NCI-H2107 (cell line): ENCODE measurements around the gene MGMT.

Experiments used
- DNase-seq: peaks from one replicate; lab custom pipeline; 2025; lab: John Stamatoyannopoulos, UW

The MGMT gene

GRCh38 chr10:129761981-129762956 is 295.2 kb downstream of the MGMT start:
- DNase-seq, result no peak

DNA sequence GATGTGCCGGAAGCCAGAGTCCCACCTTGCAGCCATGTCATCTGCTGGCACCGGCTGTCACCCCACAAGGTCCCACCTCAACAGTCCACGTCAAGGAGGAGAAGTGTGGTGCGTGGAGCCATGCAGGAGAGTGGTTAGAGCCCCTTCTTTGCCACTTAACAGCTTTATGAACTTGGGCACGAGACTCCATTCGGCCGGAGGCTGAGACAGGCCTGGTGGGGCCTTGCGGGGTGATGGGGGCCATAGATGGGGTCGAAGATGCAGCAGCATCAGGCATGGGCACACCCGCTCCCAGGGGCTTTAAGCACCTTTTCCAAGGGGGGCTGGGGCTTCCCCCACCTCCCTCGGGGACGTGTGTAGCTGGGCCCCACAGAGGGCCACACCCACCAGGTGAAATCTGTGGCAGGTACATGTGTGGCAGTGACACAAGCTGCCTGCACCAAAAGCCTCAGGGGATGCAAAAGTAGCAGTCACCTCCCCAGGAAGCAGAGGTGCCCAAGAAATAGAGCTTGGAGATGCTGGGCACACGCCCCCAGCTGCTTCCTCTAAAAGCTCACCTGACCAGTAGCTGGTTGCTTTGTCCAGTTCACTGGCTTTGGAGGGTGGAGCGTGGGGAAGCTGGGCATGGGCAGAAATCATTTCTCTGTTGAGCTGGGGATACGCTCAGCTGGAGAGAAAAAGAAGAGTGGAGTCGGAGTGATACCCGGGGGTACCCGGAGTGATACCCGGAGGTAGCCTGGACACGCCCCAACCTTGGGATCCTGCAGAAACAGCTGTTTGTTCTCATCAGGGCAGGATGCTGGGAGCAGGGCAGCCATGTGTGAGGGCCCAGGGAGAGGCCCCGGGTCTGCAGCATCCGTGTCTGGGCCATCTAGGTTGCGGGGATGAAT is 297.2 kb downstream of the MGMT start:
- DNase-seq, result no peak

GRCh38 chr10:129764901-129765663 is 298.0 kb downstream of the MGMT start:
- no peak for DNase-seq

DNA sequence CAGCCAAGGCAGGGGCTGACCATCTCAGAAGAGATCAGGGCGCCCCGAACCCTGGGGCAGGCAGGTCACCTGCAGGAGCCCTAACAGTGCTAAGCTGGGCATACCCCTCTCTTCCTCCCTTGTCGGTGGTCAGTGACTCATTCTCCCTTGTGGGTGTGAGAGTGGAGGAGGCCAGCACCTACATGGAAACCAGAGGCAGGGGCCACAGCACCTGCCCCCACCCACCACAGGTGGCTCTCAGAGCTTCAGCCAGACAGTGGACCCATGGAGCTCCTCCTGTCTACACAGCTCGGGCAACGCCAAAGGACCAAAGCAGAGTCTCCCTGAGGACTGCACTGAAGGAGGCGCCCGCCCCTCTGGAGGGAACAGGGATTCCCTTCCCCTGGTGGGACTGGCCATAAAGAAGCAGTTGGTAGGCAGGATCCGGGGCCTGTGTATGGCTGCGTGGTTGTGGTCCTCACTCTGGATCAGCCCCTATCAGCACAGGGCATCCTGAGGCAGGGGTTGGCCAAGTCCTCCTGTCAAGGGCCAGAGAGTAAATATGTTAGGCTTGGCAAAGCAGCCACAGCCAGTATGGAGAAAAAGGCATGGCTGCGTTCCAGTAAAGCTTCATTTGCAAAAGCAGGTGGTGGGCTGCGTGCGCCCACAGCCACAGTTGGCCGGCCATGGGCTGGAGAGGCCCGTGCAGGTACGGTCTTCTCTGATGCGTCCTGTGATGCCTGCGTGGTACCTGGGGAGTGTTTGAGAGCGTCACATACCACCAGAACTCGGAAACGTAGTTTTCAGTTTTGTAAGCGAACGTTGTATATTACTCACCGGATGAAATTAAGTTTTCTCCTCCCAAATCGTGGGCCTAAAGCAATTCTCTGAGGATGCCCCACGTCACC is 298.9 kb downstream of the MGMT start:
- DNase-seq, result no peak

GRCh38 chr10:129766611-129767550 is 299.8 kb downstream of the MGMT start:
- DNase-seq, result no peak

DNA sequence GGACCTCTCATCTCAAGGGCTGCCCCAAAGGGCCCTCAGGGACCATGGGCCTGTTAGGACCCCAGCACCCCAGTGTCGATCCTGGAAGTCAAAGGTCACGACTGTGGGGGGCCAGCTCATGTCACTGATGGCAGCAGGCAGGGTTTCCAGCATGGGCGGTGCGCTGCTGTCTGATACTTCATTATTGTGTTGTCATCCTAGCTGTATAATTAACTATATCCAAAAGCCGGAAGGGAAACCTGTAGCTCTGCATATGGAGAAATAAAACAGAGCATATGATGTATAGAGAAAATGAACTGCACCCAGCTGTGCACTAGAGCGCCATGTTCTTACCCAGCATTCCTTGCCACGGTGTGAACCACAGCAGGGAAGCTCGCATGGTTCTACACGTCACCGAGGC is 300.7 kb downstream of the MGMT start:
- DNase-seq, result no peak

DNA sequence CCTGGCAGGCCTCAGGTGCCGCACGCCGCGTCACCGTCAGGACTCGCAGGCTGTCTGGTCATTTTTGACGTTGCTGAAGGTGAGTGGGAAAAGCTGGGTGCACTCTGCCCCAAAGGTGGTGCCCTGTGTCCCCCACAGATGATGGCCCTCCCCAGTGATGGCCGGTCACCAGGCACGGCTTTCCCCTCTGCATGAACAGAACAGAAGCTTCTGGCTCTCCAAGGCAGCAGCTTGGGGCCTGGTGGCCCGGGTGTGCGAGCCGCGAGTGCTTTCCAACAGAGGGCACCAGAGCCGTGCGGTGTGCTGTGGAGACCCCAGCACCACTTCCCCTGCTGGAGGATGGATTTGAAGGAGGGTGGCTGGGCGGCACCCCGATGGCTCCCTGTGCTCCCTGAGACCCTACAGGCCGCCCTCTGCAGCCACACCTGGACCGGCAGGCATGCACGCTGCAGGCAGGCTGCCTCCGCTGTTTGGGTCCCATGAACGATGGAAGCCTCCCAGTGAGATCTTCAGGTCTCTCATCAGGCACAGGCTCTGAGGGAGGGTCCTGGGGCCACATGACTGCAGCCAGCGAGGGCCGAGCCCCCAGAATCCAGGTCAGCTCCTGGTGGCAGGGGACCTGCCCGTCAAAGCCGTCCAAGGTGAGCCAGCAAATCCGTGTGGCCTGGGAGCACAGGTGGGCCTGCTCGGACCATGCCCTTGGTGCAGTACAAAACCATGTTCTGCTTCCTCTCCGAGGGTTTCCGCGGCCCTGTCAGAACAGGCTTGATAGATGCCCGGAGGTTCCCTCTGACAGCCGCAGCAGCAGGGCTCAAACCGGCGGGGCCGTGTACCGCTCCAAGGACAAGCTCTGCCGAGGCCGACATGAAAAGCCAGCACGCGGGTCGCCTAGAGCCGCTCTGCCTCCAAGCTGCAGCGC is 301.7 kb downstream of the MGMT start:
- no peak for DNase-seq

DNA sequence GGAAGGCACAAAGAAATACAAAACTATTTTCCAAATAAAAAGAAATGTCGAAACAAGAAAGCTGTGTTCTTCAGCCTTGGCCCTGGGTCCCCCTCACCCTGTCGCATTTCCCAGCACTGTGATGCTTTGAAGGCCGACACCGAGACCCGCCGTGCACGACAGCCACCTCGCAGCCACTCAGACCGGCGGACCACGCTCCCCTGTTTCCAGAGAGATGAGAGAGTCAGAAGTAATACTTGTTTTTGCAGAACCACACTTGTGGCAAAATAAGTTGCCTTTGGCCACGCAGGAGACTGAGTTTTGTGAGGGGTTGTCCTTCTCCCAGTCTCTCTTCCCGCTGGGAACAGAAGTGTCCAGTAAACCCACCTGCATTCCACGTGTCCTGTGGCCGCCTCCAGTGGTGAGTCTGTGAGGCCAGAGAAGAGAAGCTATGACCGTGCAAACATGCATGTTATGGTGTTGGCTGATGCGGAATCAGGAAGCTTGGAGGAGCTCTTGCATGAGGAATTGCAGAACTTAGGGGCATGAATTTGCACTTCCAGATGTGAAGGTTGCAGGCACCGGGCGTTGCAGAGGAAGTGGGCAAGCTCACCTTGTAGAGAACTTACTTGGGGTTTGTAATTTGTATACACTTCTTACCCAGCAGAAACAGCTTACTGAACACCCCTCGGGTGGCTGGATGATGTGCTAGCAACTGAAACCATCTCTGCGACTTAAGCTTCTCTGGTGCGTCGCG is 302.5 kb downstream of the MGMT start:
- DNase-seq, result no peak

- DNase-seq, result no peak
Measured at GRCh38 chr10:129770286-129770685, 303.2 kb downstream of the MGMT start.

GRCh38 chr10:129771024-129771423 is 304.0 kb downstream of the MGMT start:
- no peak for DNase-seq

GRCh38 chr10:129771576-129771975 is 304.5 kb downstream of the MGMT start:
- DNase-seq, result no peak

GRCh38 chr10:129771991-129772431 is 305.0 kb downstream of the MGMT start:
- DNase-seq, result no peak

DNA sequence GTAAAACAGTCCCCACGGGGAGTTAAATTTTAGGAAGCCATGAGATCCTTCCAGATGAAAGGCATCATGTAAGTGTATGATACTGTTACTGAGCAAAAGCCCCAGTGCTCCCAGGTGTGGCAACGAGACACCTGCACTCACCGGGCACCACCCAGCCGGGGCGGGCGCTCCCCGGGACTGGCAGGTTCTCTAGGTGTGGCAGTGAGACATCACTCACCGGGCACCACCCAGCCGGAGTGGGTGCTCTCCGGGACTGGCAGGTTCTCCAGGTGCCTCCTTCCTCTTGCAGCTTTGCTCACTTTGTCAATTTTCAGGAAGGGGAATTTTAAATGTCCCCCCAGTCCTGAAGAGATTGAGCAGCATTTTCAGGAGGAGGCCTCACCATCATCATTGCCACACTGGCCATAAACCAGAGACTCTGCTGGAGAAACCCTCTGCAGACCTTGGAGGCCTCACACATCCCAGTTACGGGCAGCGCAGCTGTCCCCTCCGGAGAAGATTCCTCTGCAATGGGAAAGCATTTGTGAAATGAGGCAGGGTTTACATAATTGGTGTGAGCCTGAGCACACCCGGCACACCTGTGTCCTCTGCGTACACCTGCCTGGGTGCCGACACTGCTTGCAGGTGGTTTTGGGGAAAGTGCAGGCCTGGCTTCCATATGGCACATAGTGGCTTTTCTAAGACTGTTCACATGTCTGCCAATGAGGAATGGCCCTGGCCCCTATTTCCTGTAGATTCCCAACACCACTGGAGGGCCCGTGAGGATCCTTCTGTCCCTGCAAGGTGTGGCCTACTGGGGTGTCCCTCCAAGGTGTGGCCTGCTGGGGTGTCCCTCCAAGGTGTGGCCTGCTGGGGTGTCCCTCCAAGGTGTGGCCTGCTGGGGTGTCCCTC is 305.7 kb downstream of the MGMT start:
- DNase-seq, result no peak

DNA sequence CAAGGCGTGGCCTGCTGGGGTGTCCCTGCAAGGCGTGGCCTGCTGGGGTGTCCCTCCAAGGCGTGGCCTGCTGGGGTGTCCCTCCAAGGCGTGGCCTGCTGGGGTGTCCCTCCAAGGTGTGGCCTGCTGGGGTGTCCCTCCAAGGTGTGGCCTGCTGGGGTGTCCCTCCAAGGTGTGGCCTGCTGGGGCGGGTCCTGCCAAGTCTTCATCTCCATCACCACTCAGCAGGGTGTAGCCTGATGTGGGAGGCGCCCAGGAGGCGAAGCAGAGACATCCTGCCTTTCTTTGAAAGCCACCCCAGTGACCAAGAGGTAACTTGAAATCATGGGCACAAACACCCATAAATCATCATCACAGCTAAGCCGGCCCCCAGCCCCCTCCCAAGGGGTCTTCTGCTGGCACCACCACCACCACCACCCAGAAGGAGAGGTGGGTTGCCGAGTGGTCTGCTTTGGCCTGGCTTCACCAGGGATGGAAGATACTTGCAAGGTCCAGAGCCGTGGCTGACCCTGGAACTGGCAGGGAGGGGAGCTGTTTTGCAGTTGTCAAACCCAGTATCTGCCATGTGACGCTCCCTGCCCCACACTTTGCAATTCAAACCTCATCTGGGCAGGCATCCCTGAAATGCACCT is 306.4 kb downstream of the MGMT start:
- DNase-seq, result no peak

DNA sequence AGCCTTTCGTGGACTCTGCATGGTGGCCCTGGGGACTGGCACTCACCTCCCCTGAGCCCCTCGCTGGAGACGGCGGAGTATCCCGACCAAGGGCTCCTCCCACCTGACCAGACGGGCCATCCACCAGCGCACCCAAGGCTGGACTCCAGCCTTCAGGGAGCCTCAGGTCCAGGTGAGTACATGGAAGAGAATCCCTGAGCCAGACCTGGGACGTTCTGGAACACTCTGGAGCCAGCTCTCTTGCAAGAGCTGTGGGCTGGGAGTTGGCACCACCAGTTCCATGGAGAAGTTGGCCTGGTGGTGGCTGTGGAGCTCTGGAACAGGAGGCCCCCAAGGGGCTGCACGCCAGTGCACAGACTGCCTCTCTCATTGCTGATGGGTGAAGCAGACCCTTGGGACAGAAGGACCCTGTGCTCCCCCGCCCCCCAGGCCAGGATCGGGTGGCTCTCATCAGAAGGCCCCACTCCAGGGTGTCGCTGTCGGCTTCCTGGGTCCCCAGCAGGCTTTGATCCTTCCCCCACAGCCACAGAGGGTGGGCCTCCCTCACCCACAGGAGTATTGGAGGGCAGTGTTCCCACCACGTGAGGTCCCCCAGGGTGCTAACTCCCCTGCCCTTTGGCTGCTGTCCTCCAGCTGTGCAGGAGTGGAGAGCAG is 307.2 kb downstream of the MGMT start:
- DNase-seq, result no peak
